Endothelial cell of umbilical vein (primary cell): Measurements from ENCODE around the gene FOXP1. TPM values are rescaled to one million over a fixed set of nuclear protein-coding genes. Genes with fewer than 3 reads are reported as not detected.

Experiments used
- BruUV-seq: library from RNA; stranded (reverse); fragments of 400-500 nt; replicated peaks from 2 replicates; lab custom pipeline; 2021; lab: Mats Ljungman, UMichigan
- CTCF ChIA-PET: fragments of 300-600, 350-600 bp; sonication (Branson Sonifier 250); formaldehyde crosslinking; loops from one replicate; lab custom pipeline; 2021; ENCODE audit warnings: antibody characterized with exemption, inconsistent platforms; lab: Charles Lee
- POLR2A ChIA-PET: fragments of 300-600, 350-600 bp; sonication (Branson Sonifier 250); formaldehyde crosslinking; loops from one replicate; lab custom pipeline; 2021; ENCODE audit warnings: antibody characterized with exemption, inconsistent platforms; lab: Charles Lee
- DNase-seq: peaks from one replicate; pipeline ENCODE4 v3.0.0-alpha.2; 2011; ENCODE audit warnings: low read depth, low spot score
- FAIRE-seq: peaks from 2 replicates; lab custom pipeline; 2011; peaks lifted over from hg19 to GRCh38; lab: Jason Lieb, UNC
- H2AFZ ChIP-seq: 2 replicates; pipeline ENCODE4 v1.6.0; 2012; ENCODE audit warnings: low read depth, low read length, control low read depth, inconsistent platforms
- H3K27ac ChIP-seq: 2 replicates; pipeline ENCODE4 v1.5.1; 2011; ENCODE audit warnings: low read depth, mild to moderate bottlenecking, control low read depth, low read length, moderate library complexity; ENCODE audit not compliant: insufficient read depth
- H3K27me3 ChIP-seq, 2 experiments: 2 replicates each; pipeline versions ENCODE4 v1.6.0 to v1.6.1; 2011; ENCODE audit warnings: low read length in 2 of 2, mixed read lengths in 1 of 2; ENCODE audit not compliant: control insufficient read depth in 2 of 2, insufficient read depth in 2 of 2
- H3K36me3 ChIP-seq, 2 experiments: 2 replicates in 1 of 2; 3 replicates in 1 of 2; pipeline ENCODE4 v1.5.1; 2011; ENCODE audit warnings: low read length in 2 of 2, mild to moderate bottlenecking in 1 of 2, moderate library complexity in 1 of 2; ENCODE audit not compliant: control insufficient read depth in 2 of 2, insufficient read depth in 2 of 2; ENCODE audit errors: extremely low read depth in 1 of 2
- H3K4me1 ChIP-seq: 3 replicates; pipeline ENCODE4 v1.5.1; 2011; ENCODE audit warnings: mild to moderate bottlenecking, low read length; ENCODE audit not compliant: control insufficient read depth, insufficient read depth; ENCODE audit errors: extremely low read depth
- H3K4me2 ChIP-seq: 2 replicates; pipeline ENCODE4 v1.6.1; 2011; ENCODE audit warnings: low read length, control low read depth, mixed read lengths; ENCODE audit not compliant: insufficient read depth
- H3K4me3 ChIP-seq, 3 experiments: fragments of 200-600 bp in 1 of 3; sonication (generic), shearing (Covaris generic) in 1 of 3; replicated peaks in 1 of 3; 2 replicates each; pipeline ENCODE4 v1.5.1; 2011 to 2016; ENCODE audit warnings: control low read depth in 3 of 3, low read length in 3 of 3, mild to moderate bottlenecking in 2 of 3, inconsistent platforms in 1 of 3, low read depth in 1 of 3, moderate library complexity in 1 of 3; ENCODE audit not compliant: insufficient read depth in 1 of 3
- H3K79me2 ChIP-seq: 2 replicates; pipeline ENCODE4 v1.6.0; 2012; ENCODE audit warnings: low read length, inconsistent platforms; ENCODE audit not compliant: control insufficient read depth, insufficient read depth
- H3K9ac ChIP-seq: replicated peaks from 2 replicates; pipeline ENCODE3; 2011; ENCODE audit warnings: low read length, control low read depth; ENCODE audit not compliant: insufficient read depth; ENCODE audit errors: extremely low read depth
- H3K9me1 ChIP-seq: replicated peaks from 3 replicates; pipeline ENCODE4 v1.6.0; 2011; ENCODE audit warnings: mild to moderate bottlenecking, low read length; ENCODE audit not compliant: control insufficient read depth, insufficient read depth; ENCODE audit errors: extremely low read depth
- H3K9me3 ChIP-seq: replicated peaks from 2 replicates; pipeline ENCODE4 v1.5.1; 2012; ENCODE audit warnings: low read length, inconsistent platforms; ENCODE audit not compliant: control insufficient read depth, insufficient read depth
- H4K20me1 ChIP-seq: replicated peaks from 2 replicates; pipeline ENCODE3; 2011; ENCODE audit warnings: mild to moderate bottlenecking, low read length; ENCODE audit not compliant: control insufficient read depth, insufficient read depth; ENCODE audit errors: extremely low read depth
- EZH2 ChIP-seq: IDR thresholded peaks from 2 replicates; pipeline ENCODE4 v1.6.1; 2012; ENCODE audit warnings: borderline replicate concordance, low read depth, mild to moderate bottlenecking, moderate library complexity, low read length, inconsistent platforms; ENCODE audit not compliant: severe bottlenecking
- GATA2 ChIP-seq: IDR thresholded peaks from 2 replicates; pipeline ENCODE4 v1.7.0; 2011; ENCODE audit warnings: low read depth, mild to moderate bottlenecking, moderate library complexity, mixed read lengths, low read length; ENCODE audit not compliant: insufficient read length, insufficient read depth
- JUN ChIP-seq: IDR thresholded peaks from 2 replicates; pipeline ENCODE4 v1.6.1; 2011; ENCODE audit warnings: borderline replicate concordance, low read depth; ENCODE audit not compliant: insufficient read length, insufficient read depth
- MYC ChIP-seq: IDR thresholded peaks from one replicate; pipeline ENCODE4 v1.6.1; 2011; ENCODE audit warnings: mild to moderate bottlenecking, low read depth, low read length
- POLR2A ChIP-seq: IDR thresholded peaks from 2 replicates; pipeline ENCODE4 v1.6.1; 2012; ENCODE audit warnings: low read depth, mild to moderate bottlenecking, control low read depth, low read length
- POLR2AphosphoS5 ChIP-seq: IDR thresholded peaks from 2 replicates; pipeline ENCODE4 v1.6.1; 2012; ENCODE audit warnings: low read depth, mild to moderate bottlenecking, control low read depth, low read length, moderate library complexity; ENCODE audit not compliant: insufficient read depth
- dilution Hi-C: fragments of 300-500 bp; cut with MboI; formaldehyde crosslinking; loops from one replicate; pipeline ENCODE4 v1.15.0; 2019; ENCODE audit warnings: low sequenced_read_pairs; ENCODE audit not compliant: extremely low pct_ligation_motif_present
- intact Hi-C: fragments of 100-400 bp; cut with micrococcal nuclease; formaldehyde crosslinking; loops from one replicate; pipeline ENCODE4 v1.10.0; 2022
- polyA plus RNA-seq, 4 experiments: library from polyadenylated mRNA; depleted of rRNA in 3 of 4; stranded (reverse) in 3 of 4; unstranded in 1 of 4; fragments of >200 nt; gene quantifications; 2 replicates each; pipeline versions ENCODE4 v1.2.1 to v1.2.3, GENCODE V29; 2011 to 2012; ENCODE audit warnings: missing spikeins in 1 of 4
- total RNA-seq: library from RNA; stranded (reverse); gene quantifications from 2 replicates; pipeline ENCODE4 v1.2.3, GENCODE V29; 2021
- TF ChIP-seq, protein P1 (sequence below), 2 donors: IDR thresholded peaks; 1 replicate in 1 of 2; 2 replicates in 1 of 2; pipeline ENCODE4 v1.5.1; 2011; ENCODE audit warnings: low read length in 2 of 2, mild to moderate bottlenecking in 2 of 2, moderate library complexity in 2 of 2, control low read depth in 1 of 2, inconsistent platforms in 1 of 2, low read depth in 1 of 2; ENCODE audit not compliant: insufficient read depth in 1 of 2; ENCODE audit errors: extremely low read depth in 1 of 2
- TF ChIP-seq, protein P2 (sequence below): IDR thresholded peaks from 2 replicates; pipeline ENCODE4 v1.6.1; 2011; ENCODE audit not compliant: insufficient read depth, insufficient read length

The FOXP1 gene
- total and polyA plus RNA-seq, 2 donors (not counting 3 experiments of a cell fraction or from before 2014, with no cell fraction given), result 41.0 to 107 TPM

DNA sequence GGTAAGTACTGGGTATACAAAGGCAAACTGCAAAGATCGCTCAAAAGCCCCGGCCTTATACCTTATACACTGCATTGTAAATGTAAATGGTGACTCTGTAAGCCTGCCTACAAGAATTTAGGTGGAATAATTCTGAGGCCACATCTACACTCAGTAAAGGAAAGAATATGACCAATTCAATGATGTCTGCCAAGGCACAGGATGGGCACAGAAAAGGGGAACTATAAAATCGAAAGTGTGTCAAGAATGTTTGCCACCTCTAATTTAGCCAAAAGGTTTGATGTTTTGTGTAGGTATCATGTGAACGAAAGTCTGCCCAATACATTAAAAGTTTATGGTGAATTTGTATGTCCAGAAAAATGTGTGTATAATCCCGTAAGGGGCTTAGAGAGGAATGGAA, 96.1 kb downstream of the FOXP1 start:
- Histone ChIP-seq H3K79me2 (no peaks in the 10 kb centered on the region), H3K4me2 (no peak overlapping the region), H4K20me1 (no peaks in the 10 kb centered on the region), H3K9ac (no peak overlapping the region), H3K4me1 (no peaks in the 10 kb centered on the region), H3K9me1 (no peaks in the 10 kb centered on the region), H3K27ac (no peak overlapping the region), H3K36me3 (peaks cover 0 to 2% of the 10 kb centered on the region in 2 experiments), H3K27me3 (no peaks in the 10 kb centered on the region), H3K9me3 (no peaks in the 10 kb centered on the region), H3K4me3 (no peak overlapping the region), H2AFZ (no peak overlapping the region)
- intact Hi-C loops (no loop called here), dilution Hi-C loops (no loop called here)
- TF ChIP-seq GATA2 (no peak), MYC (no peak), EZH2 (no peak), JUN (no peak), POLR2A (no peak), POLR2AphosphoS5 (no peak)
- TF ChIP-seq, protein P1, sequence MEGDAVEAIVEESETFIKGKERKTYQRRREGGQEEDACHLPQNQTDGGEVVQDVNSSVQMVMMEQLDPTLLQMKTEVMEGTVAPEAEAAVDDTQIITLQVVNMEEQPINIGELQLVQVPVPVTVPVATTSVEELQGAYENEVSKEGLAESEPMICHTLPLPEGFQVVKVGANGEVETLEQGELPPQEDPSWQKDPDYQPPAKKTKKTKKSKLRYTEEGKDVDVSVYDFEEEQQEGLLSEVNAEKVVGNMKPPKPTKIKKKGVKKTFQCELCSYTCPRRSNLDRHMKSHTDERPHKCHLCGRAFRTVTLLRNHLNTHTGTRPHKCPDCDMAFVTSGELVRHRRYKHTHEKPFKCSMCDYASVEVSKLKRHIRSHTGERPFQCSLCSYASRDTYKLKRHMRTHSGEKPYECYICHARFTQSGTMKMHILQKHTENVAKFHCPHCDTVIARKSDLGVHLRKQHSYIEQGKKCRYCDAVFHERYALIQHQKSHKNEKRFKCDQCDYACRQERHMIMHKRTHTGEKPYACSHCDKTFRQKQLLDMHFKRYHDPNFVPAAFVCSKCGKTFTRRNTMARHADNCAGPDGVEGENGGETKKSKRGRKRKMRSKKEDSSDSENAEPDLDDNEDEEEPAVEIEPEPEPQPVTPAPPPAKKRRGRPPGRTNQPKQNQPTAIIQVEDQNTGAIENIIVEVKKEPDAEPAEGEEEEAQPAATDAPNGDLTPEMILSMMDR (IDR thresholded peaks at IDR 0.05; ENCODE audit: extremely low read depth in 1 of 2, insufficient read depth in 1 of 2, low read depth in 1 of 2, low read length in 2 of 2), result no peak
- TF ChIP-seq, protein P2, sequence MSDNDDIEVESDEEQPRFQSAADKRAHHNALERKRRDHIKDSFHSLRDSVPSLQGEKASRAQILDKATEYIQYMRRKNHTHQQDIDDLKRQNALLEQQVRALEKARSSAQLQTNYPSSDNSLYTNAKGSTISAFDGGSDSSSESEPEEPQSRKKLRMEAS, result no peak
- FAIRE-seq (no peak), DNase-seq (no peak)
- ChIA-PET CTCF (no interaction called here), POLR2A (no interaction called here)
- no TSS peak for BruUV-seq
